NCI-H146 treated with DMSO at 0.1 percent for 48 hours (cell line): ENCODE data around the gene KCNK4.
"Not testable (repeated sequence)": the region's sequence is repeated elsewhere in the genome, so short reads cannot be mapped to it uniquely, and the experiment has no call there.

Experiments
- DNase-seq: peaks from one replicate; lab custom pipeline; 2025; ENCODE audit not compliant: unreplicated experiment; lab: John Stamatoyannopoulos, UW

Gene KCNK4

DNA sequence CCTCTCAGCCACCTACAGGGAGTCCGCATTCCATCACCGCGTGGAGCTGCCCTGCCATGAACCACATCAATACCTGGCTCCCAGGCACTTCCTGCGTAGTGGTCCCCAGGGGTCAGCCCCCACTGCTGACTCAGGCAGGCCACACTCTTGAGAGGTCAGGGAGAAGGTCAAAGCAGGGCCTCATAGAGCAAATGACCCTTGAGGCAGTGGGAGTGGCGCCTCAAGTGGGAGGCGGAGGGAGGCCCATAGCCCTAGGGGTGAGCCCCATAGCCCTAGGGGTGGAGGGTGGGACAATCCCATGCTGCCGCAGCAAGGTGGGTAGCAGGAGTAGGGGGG is 31.8 kb downstream of the KCNK4 start:
- no peak for DNase-seq

DNA sequence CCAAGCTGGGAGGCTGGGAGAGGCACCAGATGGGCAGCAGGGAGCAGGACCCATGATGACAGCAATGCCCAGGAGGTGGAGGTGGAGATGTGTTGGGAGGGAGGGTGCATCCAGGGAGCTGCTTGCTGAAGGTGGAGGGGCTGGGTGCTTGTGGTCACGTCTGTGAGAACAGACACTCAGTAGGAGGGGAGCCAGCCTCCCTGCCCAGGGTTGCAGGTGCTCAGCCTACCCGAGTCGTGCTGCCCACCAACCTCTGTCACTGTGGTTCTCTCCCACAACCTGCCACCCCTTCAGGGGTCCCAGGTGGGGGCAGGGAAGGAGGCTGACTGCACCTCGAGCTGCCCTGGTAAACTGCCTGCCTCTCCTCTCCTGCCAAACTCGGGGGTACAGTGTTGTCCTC is 32.3 kb downstream of the KCNK4 start:
- no peak for DNase-seq

DNA sequence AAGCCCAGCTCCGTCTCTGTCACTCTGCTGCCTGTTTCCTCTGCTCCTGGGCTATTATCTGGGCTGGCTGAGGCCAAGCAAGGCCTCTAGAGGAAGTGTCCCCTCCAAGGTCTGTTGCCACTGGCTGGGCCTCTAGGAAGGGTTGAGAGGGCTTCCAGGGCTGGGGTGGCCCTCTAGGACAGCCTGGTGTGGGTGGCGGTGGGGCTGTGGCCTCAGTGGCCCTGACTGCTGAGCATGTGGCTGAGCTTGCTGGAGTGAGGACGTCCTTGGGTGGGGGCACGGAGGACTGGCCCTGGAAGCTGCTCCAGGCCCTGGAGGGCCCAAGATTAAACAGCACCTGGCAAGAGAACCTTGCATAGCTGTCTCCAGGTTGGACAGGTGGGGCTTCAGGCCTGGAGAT is 32.9 kb downstream of the KCNK4 start:
- DNase-seq, result not testable (repeated sequence)

DNA sequence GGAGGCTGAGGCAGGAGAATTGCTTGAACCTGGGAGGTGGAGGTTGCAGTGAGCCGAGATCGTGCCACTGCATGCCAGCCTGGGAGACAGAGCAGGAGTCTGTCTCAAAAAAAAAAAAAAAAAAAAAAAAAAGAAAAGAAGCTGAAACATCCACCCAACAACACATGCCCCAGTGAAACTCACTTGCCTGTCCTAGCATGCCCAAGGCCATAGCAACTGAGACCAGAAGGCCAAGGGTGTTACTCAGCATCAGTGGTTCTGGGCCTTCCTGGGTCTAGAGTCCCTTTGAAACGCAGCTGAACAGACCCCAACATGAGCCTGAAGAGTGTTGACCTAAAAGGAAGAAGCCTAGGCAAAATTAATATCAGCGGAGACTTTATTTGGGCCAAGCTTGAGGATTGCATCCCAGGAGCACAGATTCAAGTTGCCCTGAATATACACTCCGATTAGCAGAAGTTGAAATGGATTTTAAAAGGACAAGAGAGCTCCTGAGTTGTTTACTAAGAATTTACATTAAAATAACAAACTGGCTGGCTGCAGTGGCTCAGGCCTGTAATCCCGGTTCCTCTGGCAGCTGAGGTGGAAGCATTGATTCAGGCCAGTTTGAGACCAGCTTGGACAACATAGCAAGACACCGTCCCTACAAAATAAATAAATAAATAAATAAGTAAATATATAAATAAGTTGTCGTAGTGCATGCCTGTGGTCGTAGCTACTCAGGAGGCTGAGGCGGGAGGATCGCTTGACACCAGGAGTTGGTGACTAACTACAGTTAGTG is 33.8 kb downstream of the KCNK4 start:
- no peak for DNase-seq

DNA sequence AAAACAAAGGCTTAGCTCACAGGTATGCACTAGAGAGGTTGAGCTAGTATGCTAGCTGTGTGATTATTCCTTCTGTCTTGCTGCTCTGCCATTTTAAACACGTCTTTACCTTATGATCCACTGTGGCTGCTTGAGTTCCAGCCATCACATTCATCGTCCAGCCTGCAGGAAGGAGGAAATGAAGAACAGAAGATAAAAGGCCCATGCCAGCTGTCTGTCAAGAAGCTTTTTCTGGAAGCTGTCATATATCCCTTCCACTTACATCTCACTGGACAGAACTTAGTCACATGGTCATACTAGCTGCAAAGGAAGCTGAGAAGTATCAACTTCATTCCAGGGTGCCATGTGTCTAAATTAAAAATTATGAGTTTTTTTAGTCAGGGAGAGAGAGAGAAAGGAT is 36.3 kb downstream of the KCNK4 start:
- DNase-seq, result no peak

DNA sequence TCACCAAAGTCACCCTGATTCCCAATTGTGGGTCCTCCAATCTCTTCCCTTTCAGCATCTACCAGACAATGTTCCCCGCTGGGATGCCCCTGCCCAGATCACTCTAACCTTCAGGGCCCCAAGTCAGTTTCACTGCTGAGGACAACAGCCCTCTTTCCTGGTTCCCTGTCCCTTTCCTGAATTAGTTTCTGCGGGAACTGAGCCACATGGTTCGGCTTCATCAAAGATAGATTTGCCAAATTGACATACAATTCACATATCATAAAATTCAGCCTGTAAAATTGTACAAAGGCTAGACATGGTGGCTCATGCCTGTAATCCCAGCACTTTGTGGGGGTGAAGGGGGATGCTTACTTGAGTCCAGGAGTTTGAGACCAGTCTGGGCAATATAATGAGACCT is 36.9 kb downstream of the KCNK4 start:
- DNase-seq, result no peak

DNA sequence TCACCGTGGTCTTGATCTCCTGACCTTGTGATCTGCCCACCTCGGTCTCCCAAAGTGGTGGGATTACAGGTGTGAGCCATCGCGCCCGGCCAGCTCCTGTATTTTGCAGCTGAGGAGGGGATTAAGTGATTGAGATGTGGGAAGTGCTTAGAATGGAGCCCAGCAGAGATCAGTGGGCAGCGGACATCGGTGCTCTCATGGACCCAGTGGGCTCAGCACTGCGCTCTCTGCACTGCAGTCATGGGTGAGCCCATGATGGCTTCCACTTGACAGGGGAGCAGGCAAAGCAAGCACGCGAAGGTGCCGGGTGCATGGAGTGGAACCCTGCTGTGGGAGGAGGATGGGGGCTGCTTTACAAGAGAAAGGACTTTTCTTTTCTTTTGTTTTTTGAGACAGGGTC is 39.8 kb downstream of the KCNK4 start:
- no peak for DNase-seq

DNA sequence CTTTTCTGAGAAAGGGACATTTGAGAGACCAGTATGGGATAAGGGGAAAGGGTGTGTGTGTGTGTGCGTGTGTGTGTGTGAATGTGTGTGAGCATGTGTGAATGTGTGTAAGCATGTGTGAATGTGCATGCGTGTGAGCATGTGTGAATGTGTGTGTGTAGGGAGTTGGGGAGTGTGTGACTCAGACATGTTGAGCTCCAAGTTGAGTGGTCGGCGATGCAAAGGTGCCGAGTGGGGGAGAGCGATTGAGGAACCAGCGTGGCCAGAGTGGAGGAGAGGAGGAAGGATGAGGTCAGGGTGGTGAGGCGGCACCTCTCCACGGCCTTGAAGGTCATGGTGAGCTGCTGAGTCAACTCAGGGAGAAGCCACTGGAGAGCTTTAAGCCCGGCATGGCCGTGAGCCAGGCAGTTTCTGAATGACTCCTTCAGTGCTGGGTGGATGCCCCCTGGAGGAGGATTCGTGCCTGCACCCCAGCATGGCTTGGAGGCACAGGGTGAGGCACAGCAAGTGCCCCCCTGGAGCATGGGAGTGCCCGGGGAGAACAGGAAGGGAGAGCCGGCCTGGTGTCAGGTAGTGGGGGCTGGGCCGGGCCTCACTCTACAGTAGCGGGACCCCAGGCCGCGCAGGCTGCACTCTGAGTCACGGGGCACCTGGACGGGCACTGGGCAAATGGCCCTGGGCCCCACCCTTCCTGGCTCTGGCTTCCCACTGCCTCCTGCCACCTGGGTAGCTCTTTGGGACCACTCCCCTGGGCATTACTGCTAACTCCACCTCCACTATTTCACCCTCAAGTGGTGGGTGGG is 40.7 kb downstream of the KCNK4 start:
- DNase-seq, result no peak

DNA sequence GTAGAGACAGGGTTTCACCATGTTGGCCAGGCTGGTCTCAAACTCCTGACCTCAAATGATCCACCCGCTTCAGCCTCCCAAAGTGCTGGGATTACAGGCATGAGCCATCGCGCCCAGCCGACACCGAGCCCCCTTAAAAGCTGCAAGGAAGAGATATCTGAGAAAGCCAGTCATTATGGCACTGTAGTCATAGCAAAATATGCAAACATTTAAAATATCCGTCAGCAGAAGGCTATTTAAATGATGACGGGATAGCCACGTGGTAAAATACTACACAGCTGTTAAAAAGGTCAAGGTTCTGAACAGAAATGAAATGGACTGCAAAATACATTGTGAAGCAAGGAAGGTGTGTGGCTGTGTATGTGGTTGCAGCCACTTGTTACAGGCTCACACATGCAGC is 42.5 kb downstream of the KCNK4 start:
- no peak for DNase-seq

DNA sequence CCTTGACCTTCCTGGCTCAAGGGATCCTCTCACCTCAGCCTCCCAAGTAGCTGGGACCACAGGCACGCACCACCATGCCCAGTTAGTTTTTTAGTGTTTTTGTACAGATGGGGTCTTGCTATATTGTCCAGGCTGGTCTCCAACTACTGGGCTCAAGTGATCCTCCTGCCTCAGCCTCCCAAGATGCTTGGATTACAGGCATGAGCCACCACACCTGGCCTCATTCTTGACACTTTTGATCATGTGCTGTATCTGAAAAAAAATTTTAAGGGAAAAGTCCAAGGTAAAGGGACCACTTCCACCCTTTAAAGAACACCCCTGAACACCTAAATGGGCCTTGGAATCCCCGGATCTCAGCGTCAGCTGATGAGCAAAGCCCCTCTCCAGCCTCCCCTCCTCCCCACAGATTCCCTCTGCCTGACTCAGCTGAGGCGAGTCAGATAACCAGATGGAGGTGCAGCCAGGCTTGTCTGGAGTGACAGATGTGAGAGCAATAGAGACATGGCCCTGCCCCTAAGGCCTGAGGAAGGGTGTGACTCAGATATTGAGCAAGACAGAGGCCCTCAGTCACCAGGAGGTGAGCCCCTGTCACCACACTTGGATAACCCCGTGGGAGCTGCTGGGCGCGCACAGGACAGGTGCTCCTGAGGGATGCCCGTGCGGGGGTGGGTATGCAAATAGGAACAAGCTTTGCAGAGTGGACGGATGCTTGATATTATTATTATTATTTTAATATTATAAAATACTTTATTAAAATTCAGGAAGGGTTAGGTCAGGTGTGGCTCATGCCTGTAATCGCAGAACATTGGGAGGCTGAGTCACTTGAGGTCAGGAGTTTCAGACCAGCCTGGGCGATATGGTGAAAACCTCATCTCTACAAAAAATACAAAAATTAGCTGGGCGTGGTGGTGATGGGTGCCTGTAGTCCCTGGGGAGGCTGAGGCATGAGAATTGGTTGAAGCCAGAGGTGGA is 43.9 kb downstream of the KCNK4 start:
- peak; percentile 71 for DNase-seq

DNA sequence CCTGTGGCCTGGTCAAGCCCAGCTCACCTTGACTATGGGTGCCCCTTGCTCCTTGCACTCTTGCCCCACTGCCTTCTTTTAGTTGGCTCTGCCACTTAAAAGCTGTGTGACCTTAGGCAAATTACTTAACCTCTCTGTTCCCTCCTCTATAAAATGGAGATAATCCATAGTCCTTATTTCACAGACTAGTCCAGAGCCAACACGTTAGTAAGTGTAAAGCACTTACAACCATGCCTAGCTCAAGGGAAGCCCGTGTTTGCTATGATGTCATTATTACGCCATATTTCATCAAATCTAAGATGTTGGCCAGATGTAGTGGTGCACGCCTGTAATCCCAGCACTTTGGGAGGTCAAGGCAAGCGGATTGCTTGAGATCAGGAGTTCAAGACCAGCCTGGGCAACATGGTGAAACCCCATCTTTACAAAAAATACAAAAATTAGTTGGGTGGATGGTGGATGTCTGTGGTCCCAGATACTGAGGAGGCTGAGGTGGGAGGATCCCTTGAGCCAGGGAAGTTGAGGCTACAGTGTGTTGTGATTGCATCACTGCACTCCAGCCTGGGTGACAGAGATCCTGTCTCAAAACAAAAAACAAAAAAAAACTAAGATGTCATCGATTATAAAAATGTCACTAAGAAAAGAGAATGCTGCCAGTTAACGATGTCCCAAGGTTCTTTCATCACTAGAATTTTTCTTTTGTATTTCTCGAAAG is 46.6 kb downstream of the KCNK4 start:
- DNase-seq, result no peak

DNA sequence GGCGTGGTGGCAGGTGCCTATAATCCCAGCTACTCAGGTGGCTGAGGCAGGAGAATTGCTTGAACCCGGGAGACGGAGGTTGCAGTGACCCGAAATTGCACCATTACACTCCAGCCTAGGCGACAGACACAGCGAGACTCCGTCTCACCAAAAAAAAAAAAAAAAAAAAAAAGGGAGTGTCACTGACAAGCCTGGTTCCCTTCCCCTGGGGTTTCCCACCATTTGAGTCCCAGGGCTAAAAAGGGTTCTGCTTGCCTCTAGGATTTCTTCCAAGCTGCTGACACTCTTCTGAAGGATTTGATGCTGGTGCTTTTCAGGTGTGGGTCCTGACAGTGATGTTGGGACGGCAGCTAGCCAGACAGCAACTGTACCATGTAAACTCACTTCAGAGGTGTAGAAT is 47.6 kb downstream of the KCNK4 start:
- DNase-seq, result no peak

DNA sequence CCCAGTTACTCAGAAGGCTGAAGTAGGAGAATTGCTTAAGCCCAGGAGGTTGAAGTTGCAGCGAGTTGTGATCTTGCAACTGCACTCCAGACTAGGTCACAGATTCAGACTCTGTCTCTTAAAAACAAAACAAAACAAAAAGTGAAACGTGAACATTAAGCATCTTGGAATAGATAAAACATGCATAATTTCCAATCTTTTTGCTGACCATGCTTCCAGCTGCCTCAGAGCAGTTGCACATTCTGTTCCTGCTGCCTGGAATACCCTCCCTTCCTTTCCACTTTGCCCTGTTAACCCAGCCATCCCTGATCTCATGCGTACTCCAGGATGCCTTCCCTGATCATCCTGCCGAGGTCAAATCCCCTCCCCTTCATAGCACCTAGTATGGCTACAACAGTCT is 48.2 kb downstream of the KCNK4 start:
- no peak for DNase-seq

DNA sequence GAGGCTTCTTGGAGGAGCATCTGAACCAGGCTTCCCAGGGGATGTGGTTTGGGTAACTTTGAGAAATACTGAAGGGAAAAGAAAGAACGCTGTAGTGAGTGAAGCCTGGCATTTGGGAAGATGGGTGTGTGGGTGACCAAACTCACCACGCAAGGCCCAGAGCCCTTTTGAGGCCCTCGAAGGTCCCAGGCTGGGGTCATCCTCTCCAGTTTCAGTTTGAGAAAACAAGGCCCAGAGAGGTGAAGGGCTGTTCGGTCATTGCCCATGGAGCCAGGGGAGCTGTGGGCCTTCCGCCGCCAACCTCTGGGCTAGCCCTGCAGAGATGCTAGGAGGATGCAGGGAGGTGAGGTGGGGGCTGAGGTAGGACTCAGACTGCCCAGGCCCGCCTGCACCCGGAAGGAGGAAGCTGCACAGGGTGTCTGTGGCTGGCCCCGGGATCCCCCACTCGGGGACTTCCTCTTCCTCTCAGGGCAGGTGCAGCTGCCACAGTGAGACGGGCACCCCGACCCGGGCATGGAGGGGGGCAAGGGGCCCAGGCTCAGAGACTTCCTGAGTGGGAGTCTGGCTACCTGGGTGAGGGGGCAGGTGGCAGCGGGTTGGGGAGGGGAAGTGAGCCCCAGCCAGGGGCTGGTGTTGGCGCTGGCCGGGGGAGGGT is 48.8 kb downstream of the KCNK4 start, which contains the start of gene CCDC88B:
Gene CCDC88B (plus strand): TSS at position 451 of the 655 bp plus-strand sequence. CDS start 63 bp downstream, at position 514.
- no peak for DNase-seq

DNA sequence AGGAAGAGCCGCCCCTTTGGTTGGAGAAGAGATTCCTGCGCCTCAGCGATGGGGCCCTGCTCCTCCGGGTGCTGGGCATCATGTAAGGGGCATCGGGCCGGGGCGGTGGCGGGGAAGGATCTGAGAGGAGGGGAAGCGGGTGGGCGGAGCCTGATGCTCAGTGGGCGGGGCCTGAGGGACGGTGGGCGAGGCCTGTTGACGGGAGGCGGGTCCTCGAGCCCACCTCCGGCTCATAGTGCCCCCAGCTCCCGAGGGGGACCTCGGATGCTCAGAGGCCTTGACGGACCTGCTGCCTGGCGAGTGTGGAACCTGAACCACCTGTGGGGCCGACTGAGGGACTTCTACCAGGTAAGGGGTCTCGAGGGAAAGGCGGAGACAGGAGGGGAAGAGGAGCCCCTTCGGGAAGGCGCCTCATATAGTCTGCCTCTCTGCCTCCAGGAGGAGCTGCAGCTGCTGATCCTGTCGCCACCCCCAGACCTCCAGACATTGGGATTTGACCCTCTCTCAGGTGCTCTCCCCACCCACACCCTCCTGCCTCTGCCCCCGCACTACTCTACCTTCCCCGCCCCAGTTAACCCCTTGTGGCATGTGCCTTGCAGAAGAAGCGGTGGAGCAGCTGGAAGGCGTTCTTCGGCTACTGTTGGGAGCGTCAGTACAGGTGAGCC is 49.7 kb downstream of the KCNK4 start:
- peak; percentile 5 for DNase-seq

DNA sequence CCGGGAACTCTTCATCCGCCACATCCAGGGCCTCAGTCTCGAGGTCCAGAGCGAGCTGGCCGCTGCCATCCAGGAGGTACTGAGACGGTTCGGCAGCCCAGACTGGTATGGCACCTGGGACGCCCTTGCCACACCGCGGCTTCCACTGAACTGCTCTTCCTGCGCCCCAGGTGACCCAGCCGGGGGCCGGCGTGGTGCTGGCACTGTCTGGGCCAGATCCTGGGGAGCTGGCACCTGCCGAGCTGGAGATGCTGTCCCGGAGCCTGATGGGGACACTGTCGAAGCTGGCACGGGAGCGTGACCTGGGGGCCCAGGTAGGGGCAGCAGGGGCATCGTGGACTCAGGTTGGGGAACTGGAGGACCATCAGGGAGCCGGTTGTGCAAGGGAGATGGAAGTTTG is 50.3 kb downstream of the KCNK4 start:
- no peak for DNase-seq

DNA sequence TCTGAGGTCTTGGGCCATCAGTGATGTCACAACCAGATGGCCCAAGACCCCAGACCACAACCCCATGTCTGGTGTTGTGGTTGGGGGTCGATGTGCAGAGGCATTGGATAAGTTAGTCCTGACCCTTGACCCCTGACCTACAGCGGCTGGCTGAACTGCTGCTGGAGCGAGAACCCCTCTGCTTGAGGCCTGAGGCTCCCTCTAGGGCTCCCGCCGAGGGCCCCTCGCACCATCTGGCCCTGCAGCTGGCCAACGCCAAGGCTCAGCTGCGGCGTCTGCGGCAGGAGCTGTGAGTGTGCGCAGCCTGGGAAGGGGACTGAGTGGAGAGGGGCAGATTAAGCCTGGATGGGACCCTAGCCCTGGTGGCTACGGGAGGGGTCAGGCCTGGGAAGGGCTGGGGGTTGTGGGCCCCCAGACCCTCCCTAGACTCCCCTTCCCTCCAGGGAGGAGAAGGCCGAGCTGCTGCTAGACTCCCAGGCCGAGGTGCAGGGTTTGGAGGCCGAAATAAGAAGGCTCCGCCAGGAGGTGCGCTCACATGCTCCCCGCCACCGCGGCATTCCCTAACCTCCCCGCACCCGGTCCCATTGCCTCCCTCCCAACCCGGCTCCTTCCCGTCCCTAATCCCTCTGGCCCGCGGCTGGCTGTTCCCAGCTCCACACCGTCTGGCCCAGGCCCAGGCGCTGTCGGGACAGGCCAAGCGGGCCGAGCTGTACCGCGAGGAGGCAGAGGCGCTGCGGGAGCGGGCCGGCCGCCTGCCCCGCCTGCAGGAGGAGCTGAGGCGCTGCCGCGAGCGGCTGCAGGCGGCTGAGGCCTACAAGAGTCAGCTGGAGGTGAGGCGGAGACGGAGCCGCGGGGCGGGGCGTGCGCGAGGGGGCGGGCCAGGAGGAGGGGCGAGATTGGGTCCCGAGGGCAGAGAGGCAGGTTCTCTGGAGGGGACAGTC is 51.0 kb downstream of the KCNK4 start:
- peak; percentile 35 for DNase-seq

DNA sequence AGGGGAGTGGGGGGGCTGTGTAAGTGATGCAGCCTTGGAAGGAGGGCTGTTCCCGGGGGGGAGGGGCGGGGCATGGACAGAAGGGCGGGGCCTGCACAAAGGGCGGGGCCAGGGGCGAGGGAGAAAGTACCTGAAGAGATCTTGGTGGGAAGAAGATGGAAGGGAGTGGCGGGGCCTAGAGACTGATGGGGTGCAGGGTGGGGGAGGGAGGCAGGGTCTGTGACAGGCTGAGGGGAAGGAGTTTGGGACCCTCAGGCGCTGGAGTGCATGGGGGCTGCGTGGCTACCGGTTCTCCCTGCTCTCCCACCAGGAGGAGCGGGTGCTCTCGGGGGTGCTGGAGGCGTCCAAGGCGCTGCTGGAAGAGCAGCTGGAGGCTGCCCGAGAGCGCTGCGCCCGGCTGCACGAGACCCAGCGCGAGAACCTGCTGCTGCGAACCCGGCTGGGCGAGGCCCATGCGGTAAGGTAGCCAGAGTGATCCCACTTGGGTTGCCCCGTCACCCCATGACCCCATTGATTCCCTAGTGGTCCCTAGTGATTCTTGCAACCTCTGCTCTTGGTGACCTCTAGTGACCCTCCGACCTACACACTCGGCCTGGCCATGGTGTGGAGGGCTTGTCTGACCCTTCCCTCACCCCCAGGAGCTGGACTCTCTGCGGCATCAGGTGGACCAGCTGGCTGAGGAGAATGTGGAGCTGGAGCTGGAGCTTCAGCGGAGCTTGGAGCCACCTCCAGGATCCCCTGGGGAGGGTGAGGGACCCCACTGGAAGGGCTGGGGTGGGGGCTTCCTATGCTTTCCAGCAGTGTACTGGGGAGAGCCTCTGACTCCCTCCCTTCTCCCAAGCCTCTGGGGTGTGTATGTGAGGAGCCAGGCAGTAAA is 52.0 kb downstream of the KCNK4 start:
- no peak for DNase-seq
